CD4-positive, alpha-beta T cell (primary cell): Measurements from ENCODE around the gene GPC6. TPM values are rescaled to one million over a fixed set of nuclear protein-coding genes. Genes with fewer than 3 reads are reported as not detected.

Experiments used
- ATAC-seq: fragments of 200-7000 bp; cut with Tn5 transposase; one replicate; pipeline ENCODE4 v1.10.0; 2022; ENCODE audit warnings: mild to moderate bottlenecking; ENCODE audit not compliant: poor library complexity
- CTCF ChIA-PET: fragments of 350-600 bp; sonication (Branson Sonifier 250); formaldehyde crosslinking; loops from one replicate; lab custom pipeline; 2021; ENCODE audit warnings: antibody characterized with exemption, inconsistent platforms; lab: Charles Lee
- POLR2A ChIA-PET: fragments of 350-600 bp; sonication (Branson Sonifier 250); formaldehyde crosslinking; loops from one replicate; lab custom pipeline; 2021; ENCODE audit warnings: antibody characterized with exemption, inconsistent platforms; lab: Charles Lee
- DNase-seq, 14 experiments: peaks; one replicate each; pipeline ENCODE4 v3.0.0-alpha.2; 2013 to 2020; ENCODE audit warnings: mixed read lengths in 2 of 14
- H3K27ac ChIP-seq, 2 donors: one replicate each; pipeline versions ENCODE4 v1.5.1 to v1.7.0; 2013; ENCODE audit warnings: low read length in 2 of 2, low read depth in 1 of 2, mild to moderate bottlenecking in 1 of 2
- H3K27me3 ChIP-seq, 2 experiments: 1 replicate in 1 of 2; 2 replicates in 1 of 2; pipeline versions ENCODE4 v1.6.1 to v1.7.0; 2013; ENCODE audit warnings: low read length in 2 of 2, control low read depth in 1 of 2, mild to moderate bottlenecking in 1 of 2, moderate library complexity in 1 of 2; ENCODE audit not compliant: insufficient read depth in 2 of 2, control insufficient read depth in 1 of 2
- H3K36me3 ChIP-seq: one replicate; pipeline ENCODE4 v1.6.1; 2013; ENCODE audit warnings: low read length, control low read depth; ENCODE audit not compliant: insufficient read depth
- H3K4me1 ChIP-seq: one replicate; pipeline ENCODE4 v1.6.1; 2013; ENCODE audit warnings: low read length, control low read depth; ENCODE audit not compliant: insufficient read depth
- H3K4me3 ChIP-seq: one replicate; pipeline ENCODE4 v1.5.1; 2013; ENCODE audit warnings: mild to moderate bottlenecking, low read length, moderate library complexity
- H3K9me3 ChIP-seq, 2 experiments: 1 replicate in 1 of 2; 2 replicates in 1 of 2; pipeline versions ENCODE4 v1.6.1 to v1.7.0; 2013; ENCODE audit warnings: low read length in 2 of 2, mild to moderate bottlenecking in 2 of 2, control low read depth in 1 of 2, moderate library complexity in 1 of 2; ENCODE audit not compliant: control insufficient read depth in 1 of 2, insufficient read depth in 1 of 2
- H3K27ac Mint-ChIP-seq: one replicate; pipeline ENCODE4 v1.8.0; 2020; ENCODE audit warnings: mixed read lengths
- H3K27me3 Mint-ChIP-seq: one replicate; pipeline ENCODE4 v1.8.0; 2021; ENCODE audit warnings: mixed read lengths
- H3K36me3 Mint-ChIP-seq: one replicate; pipeline ENCODE4 v1.8.0; 2021; ENCODE audit warnings: low read depth, mixed read lengths
- H3K4me1 Mint-ChIP-seq: one replicate; pipeline ENCODE4 v1.8.0; 2021; ENCODE audit warnings: low read depth, mixed read lengths
- H3K4me3 Mint-ChIP-seq: one replicate; pipeline ENCODE4 v1.8.0; 2020; ENCODE audit warnings: mild to moderate bottlenecking, mixed read lengths
- H3K9me3 Mint-ChIP-seq: one replicate; pipeline ENCODE4 v1.8.0; 2020; ENCODE audit warnings: mixed read lengths
- CTCF ChIP-seq: fragments of 200-600 bp; IDR thresholded peaks from one replicate; pipeline ENCODE4 v1.8.0; 2022; ENCODE audit warnings: antibody characterized with exemption, mild to moderate bottlenecking
- intact Hi-C, 2 experiments: fragments of 100-400 bp; cut with DNase I in 1 of 2; cut with micrococcal nuclease in 1 of 2; formaldehyde crosslinking; loops; one replicate each; pipeline versions ENCODE4 v1.15.1 to v1.9.0; 2023 to 2025; cut with DNase I, micrococcal nuclease
- total RNA-seq, 174 experiments: library from RNA in 2 of 174; stranded (reverse) in 2 of 174; gene quantifications; one replicate each; pipeline ENCODE4 v1.2.3 and lab custom pipeline; 2021 to 2026

GPC6 gene
- total RNA-seq, 2 experiments from 2014 or later, result not detected

GRCh38 chr13:93811738-93812112, 585.1 kb downstream of the GPC6 start:
- POLR2A ChIA-PET, result no interaction called here
- Mint-ChIP-seq H3K27ac (no peak overlapping the region), H3K4me3 (no peak overlapping the region), H3K9me3 (no peaks in the 10 kb centered on the region), H3K27me3 (peaks cover 9% of the 10 kb centered on the region), H3K4me1 (no peaks in the 10 kb centered on the region), H3K36me3 (no peaks in the 10 kb centered on the region)
- Histone ChIP-seq H3K9me3 (no peaks in the 10 kb centered on the region), H3K27ac (no peak overlapping the region), H3K27me3 (no peaks in the 10 kb centered on the region), H3K36me3 (no peaks in the 10 kb centered on the region), H3K4me1 (no peaks in the 10 kb centered on the region), H3K4me3 (no peak overlapping the region)
- ATAC-seq, result no peak
- no peak for DNase-seq
- TF ChIP-seq CTCF, result no peak
- CTCF ChIA-PET, result no interaction called here
- intact Hi-C loops, result no loop called here

- ATAC-seq (no peak), DNase-seq (no peak)
- H3K9me3 Mint-ChIP-seq, result no peaks in the 10 kb centered on the region
- H3K4me3 Mint-ChIP-seq, result no peak overlapping the region
- intact Hi-C loops, result no loop called here
- H3K27ac ChIP-seq, result no peak overlapping the region
- POLR2A ChIA-PET, result no interaction called here
- no peaks in the 10 kb centered on the region for H3K9me3 ChIP-seq
- H3K27me3 Mint-ChIP-seq, result peaks cover 9% of the 10 kb centered on the region
- CTCF ChIA-PET, result no interaction called here
- no peaks in the 10 kb centered on the region for H3K36me3 Mint-ChIP-seq
- no peaks in the 10 kb centered on the region for H3K36me3 ChIP-seq
- H3K4me1 Mint-ChIP-seq, result no peaks in the 10 kb centered on the region
- H3K27ac Mint-ChIP-seq, result no peak overlapping the region
- no peak for TF ChIP-seq CTCF
- no peaks in the 10 kb centered on the region for H3K27me3 ChIP-seq
- H3K4me1 ChIP-seq, result no peaks in the 10 kb centered on the region
- no peak overlapping the region for H3K4me3 ChIP-seq
Measured at GRCh38 chr13:93814658-93815057, 588.1 kb downstream of the GPC6 start.

GRCh38 chr13:93818345-93818744, 591.7 kb downstream of the GPC6 start:
- Histone ChIP-seq H3K27ac (no peak overlapping the region), H3K36me3 (no peaks in the 10 kb centered on the region), H3K4me1 (no peaks in the 10 kb centered on the region), H3K27me3 (no peaks in the 10 kb centered on the region), H3K9me3 (no peaks in the 10 kb centered on the region), H3K4me3 (no peak overlapping the region)
- H3K27ac Mint-ChIP-seq, result no peak overlapping the region
- CTCF ChIA-PET, result no interaction called here
- H3K36me3 Mint-ChIP-seq, result no peaks in the 10 kb centered on the region
- POLR2A ChIA-PET, result no interaction called here
- no peak for ATAC-seq
- no peak for DNase-seq
- no peak overlapping the region for H3K4me3 Mint-ChIP-seq
- H3K27me3 Mint-ChIP-seq, result no peaks in the 10 kb centered on the region
- no peaks in the 10 kb centered on the region for H3K9me3 Mint-ChIP-seq
- TF ChIP-seq CTCF, result no peak
- intact Hi-C loops, result no loop called here
- H3K4me1 Mint-ChIP-seq, result no peaks in the 10 kb centered on the region
